ENCODE results near the gene SNX32.

Gene SNX32

GRCh38 chr11:65802841-65803240, 30.9 kb upstream of the SNX32 start:
- no peak overlapping the region for H3K27ac ChIP-seq
- no peak for TF ChIP-seq ZFX (IDR thresholded peaks at IDR 0.05)
- no peak for TF ChIP-seq CTCF (conservative IDR thresholded peaks at IDR 0.05)

GRCh38 chr11:65803797-65804492, 29.8 kb upstream of the SNX32 start:
- H3K27ac ChIP-seq: no peak overlapping the region
- TF ChIP-seq CTCF (conservative IDR thresholded peaks at IDR 0.05): no peak
- TF ChIP-seq ZFX (IDR thresholded peaks at IDR 0.05): no peak

- H3K27ac ChIP-seq: no peak overlapping the region
- TF ChIP-seq ZFX (IDR thresholded peaks at IDR 0.05): no peak
- TF ChIP-seq CTCF (conservative IDR thresholded peaks at IDR 0.05): no peak
These were observed 26.8 kb upstream of the SNX32 start for GRCh38 chr11:65806979-65807378.

- no peak for TF ChIP-seq ZFX (IDR thresholded peaks at IDR 0.05)
- TF ChIP-seq CTCF (conservative IDR thresholded peaks at IDR 0.05): no peak
- no peak overlapping the region for H3K27ac ChIP-seq
These were observed 24.9 kb upstream of the SNX32 start for GRCh38 chr11:65808744-65809341.

- H3K27ac ChIP-seq: no peak overlapping the region
- TF ChIP-seq CTCF (conservative IDR thresholded peaks at IDR 0.05) (no peak), ZFX (IDR thresholded peaks at IDR 0.05) (no peak)
These were observed 24.3 kb upstream of the SNX32 start for GRCh38 chr11:65809496-65809895.

- TF ChIP-seq ZFX (IDR thresholded peaks at IDR 0.05) (no peak), CTCF (conservative IDR thresholded peaks at IDR 0.05) (no peak)
These were observed 23.5 kb upstream of the SNX32 start for GRCh38 chr11:65810046-65810868.

More at GRCh38 chr11:65810046-65810868, 23.5 kb upstream of the SNX32 start:
- H3K27ac ChIP-seq: no peak overlapping the region

Data from C4-2B (cell line).